Measurements from ENCODE around the gene AUP1.
A peak's percentile ranks its signal among the peaks of the same experiment; 100 is the strongest.

AUP1 gene

GRCh38 chr2:74503506-74504475 is 25.7 kb downstream of the AUP1 start:
- in situ Hi-C loops (cut with MboI; ENCODE audit: low pct_unique_long_range_greater_than_20kb, low sequenced_read_pairs, unreplicated experiment) = no loop called here
- TF ChIP-seq CTCF (IDR thresholded peaks at IDR 0.05; ENCODE audit: extremely low read depth, insufficient read depth, missing control alignments) = no peak
- DNase-seq (ENCODE audit: low spot score) = no peak

- in situ Hi-C loops (cut with MboI; ENCODE audit: low pct_unique_long_range_greater_than_20kb, low sequenced_read_pairs, unreplicated experiment) = no loop called here
Measured at GRCh38 chr2:74502720-74503505, 26.6 kb downstream of the AUP1 start.

GRCh38 chr2:74502147-74502719 is 27.3 kb downstream of the AUP1 start:
- in situ Hi-C loops (cut with MboI; ENCODE audit: low pct_unique_long_range_greater_than_20kb, low sequenced_read_pairs, unreplicated experiment) = no loop called here
- DNase-seq (ENCODE audit: low spot score) = peak; percentile 38
- TF ChIP-seq CTCF (IDR thresholded peaks at IDR 0.05; ENCODE audit: extremely low read depth, insufficient read depth, missing control alignments) = no peak

More at GRCh38 chr2:74502720-74503505, 26.6 kb downstream of the AUP1 start:
- peak; percentile 86 for DNase-seq (ENCODE audit: low spot score)
- peak; percentile 54 for TF ChIP-seq CTCF (IDR thresholded peaks at IDR 0.05; ENCODE audit: extremely low read depth, insufficient read depth, missing control alignments)

GRCh38 chr2:74501335-74502071 is 28.0 kb downstream of the AUP1 start:
- in situ Hi-C loops (cut with MboI; ENCODE audit: low pct_unique_long_range_greater_than_20kb, low sequenced_read_pairs, unreplicated experiment) = no loop called here
- DNase-seq (ENCODE audit: low spot score) = no peak
- TF ChIP-seq CTCF (IDR thresholded peaks at IDR 0.05; ENCODE audit: extremely low read depth, insufficient read depth, missing control alignments) = no peak

- DNase-seq (ENCODE audit: low spot score) = no peak
- TF ChIP-seq CTCF (IDR thresholded peaks at IDR 0.05; ENCODE audit: extremely low read depth, insufficient read depth, missing control alignments) = no peak
- in situ Hi-C loops (cut with MboI; ENCODE audit: low pct_unique_long_range_greater_than_20kb, low sequenced_read_pairs, unreplicated experiment) = no loop called here
Measured at GRCh38 chr2:74500578-74500946, 28.9 kb downstream of the AUP1 start.
